Activated CD8-positive, alpha-beta memory T cell treated with anti-CD3 and anti-CD28 coated beads for 48 hours (primary cell): Measurements from ENCODE around the gene SECTM1.
A peak's percentile ranks its signal among the peaks of the same experiment; 100 is the strongest.

Experiments used
- DNase-seq, 3 experiments: peaks; one replicate each; pipeline ENCODE4 v3.0.0-alpha.2; 2020; ENCODE audit warnings: low read depth in 2 of 3, low spot score in 2 of 3

SECTM1 gene

GRCh38 chr17:82282239-82283207 is 51.0 kb downstream of the SECTM1 start:
- DNase-seq = no peak

- no peak for DNase-seq
Measured at GRCh38 chr17:82281502-82282238, 51.9 kb downstream of the SECTM1 start.

- DNase-seq = no peak
Measured at GRCh38 chr17:82281076-82281475, 52.5 kb downstream of the SECTM1 start.

DNA sequence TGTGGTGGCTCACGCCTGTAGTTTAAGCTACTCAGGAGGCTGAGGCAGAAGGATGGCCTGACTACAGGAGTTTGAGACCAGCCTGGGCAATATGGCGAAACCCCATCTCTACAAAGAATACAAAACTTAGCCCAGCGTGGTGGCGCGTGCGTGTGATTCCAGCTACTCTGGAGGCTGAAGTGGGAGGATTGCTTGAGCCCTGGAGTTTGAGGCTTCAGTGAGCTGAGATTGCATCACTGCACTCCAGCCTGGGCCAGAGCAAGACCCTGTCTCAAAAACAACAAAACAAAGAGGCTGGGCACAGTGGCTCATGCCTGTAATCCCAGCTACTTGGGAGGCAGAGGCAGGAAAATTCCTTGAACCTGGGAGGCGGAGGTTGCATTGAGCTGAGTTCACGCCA is 53.0 kb downstream of the SECTM1 start:
- no peak for DNase-seq

DNA sequence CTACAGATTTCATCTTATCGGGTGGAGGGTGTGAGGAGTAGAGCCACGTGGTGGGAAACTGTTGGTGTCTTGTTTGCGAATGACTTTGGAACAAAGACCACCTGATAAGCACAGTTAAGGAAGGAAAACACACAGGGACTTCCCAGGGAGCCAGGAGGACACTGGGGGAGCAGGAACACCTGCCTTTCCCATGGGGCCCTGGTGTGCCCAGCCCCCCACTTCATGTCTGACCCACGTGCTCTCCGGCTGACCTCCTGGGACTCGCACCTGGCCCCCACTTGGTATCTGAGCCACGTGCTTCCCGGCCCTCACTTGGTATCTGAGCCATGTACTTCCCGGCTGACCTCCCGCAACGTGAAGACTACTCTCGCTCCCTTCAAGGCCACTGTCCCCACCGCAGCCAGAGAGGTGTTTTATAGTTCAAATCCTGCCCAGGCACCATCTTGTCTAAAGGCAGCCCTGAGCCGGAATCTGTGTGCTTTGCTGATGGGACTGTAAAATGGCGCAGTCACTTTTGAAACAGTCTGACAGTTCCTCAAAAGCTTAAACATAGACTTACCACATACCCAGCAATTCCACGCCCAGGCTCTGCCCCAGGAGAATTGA is 54.7 kb downstream of the SECTM1 start:
- no peak for DNase-seq

GRCh38 chr17:82278308-82278707 is 55.3 kb downstream of the SECTM1 start:
- no peak for DNase-seq

DNA sequence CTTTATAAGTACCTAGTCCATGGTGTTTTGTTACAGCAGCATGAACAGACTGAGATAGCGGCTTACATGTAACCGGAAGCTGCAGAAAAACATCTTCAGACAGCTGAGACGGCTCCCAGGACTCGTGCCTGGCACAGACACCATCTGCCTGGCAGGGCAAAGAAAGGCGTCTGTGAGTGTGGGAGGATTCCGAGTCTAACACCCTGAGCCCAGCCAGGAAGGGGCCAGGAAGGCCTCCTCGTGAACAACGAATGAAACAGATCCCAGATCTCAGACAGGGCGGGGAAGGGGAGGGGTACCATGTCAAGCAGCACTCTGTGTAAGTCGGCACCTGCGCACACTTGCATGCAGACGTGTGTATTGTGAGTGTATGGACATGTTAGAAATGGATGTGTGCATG is 55.7 kb downstream of the SECTM1 start:
- DNase-seq = no peak

GRCh38 chr17:82276938-82277337 is 56.6 kb downstream of the SECTM1 start:
- no peak for DNase-seq

DNA sequence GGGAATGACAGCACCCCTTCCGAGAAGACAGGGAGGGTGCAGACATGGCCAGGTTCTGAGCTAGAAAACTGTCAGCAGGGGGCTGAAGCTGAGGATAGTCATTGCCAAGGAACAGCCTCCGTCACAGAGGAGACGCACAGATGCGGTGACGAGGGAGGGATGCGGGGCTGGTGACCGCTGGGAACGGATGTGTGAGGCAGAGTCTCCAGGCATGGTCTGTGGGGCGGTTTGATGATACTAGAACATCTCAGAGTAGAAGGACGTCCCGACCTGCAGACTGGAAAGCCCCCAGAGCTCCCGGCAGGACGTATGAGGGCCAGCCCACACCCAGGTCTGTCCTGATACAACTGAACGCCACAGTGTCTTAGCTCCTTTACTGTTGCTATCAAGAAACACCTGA is 58.2 kb downstream of the SECTM1 start:
- no peak for DNase-seq

- DNase-seq = no peak
Measured at GRCh38 chr17:82274134-82275020, 59.2 kb downstream of the SECTM1 start.

DNA sequence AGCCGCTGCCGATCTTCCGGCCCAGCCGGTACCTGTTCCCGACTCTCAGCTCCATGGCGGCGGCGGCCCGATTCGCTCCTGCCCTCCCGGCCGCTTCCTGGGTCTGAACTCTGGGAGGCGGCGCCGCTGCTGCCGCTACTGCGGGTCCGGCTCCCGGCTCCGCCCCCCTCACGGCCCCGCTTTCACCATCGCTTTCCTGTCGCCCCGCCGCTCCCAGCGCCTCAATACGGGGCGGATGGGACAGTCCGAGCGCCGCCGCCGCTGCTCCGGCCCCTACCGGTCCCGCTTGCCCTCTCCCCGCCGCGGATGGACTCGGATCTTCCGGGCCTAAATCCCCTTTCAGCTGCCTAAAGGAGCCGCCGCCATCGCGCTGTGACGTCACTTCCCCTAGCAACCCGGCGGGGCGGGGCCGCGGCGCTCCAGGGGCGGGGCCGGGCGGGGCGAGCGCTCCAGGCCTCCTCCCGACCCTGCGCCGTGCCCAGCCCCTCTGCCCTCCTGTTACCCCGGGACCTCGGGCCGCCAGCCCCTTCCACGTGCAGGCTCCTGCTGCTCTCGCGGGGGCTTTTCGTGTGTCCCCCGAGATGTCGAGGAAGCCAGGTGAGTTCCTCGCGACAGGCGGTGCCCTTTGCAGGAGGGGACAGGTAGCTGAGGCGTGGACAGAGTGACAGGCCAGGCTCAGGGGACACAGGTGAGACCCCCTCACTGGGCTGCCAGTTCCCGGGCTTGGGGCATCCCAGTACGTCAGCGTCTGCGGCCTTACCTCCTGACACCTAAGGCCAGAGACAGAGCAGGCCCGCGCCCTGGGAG is 60.0 kb downstream of the SECTM1 start, which contains the start of gene CSNK1D:
TSS of gene CSNK1D (minus strand) at position 374 of the 807 bp plus-strand sequence. CDS start at position 55, 319 bp downstream.
- peak; percentile 87 to 96 (median 89) for DNase-seq

- no peak for DNase-seq
Measured at GRCh38 chr17:82272495-82273326, 60.9 kb downstream of the SECTM1 start.

DNA sequence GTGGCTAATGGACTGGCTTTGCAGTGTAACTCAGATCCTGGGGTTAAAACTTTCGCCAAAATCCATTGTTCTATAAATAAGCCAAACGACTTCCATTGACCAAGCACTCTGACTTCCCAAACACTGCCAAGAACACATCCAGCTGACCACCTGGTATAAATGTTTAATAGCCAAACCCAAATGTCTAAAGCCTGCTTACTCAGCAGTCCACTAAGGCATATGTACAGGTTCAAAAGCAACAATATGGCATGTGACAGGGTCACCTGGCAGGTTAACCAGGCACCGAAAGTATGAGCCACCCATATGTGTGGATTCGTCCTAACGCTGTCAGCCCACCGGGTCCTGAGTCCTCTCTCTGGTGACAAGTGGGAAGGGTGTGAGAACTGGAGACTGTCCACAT is 62.2 kb downstream of the SECTM1 start:
- DNase-seq = no peak
